SK-N-SH (cell line): ENCODE data around the gene ISLR. TPM values are rescaled to one million over a fixed set of nuclear protein-coding genes. Genes with fewer than 3 reads are reported as not detected.
A peak's percentile ranks its signal among the peaks of the same experiment; 100 is the strongest.

Experiments used
- CTCF ChIA-PET: fragments of 300-600, 350-600 bp; formaldehyde crosslinking; extraction: SDS; loops from one replicate; lab custom pipeline; 2021; lab: Yijun Ruan, JAX
- POLR2A ChIA-PET: fragments of 350-600 bp; sonication (Branson Sonifier 250); formaldehyde crosslinking; extraction: SDS; loops from one replicate; lab custom pipeline; 2020; ENCODE audit warnings: antibody characterized with exemption, inconsistent platforms; lab: Yijun Ruan, JAX
- DNase-seq: peaks from one replicate; pipeline ENCODE4 v3.0.0; 2012
- H2AFZ ChIP-seq: fragments of 200-600 bp; sonication (generic); 2 replicates; pipeline ENCODE4 v1.8.1; 2016; ENCODE audit warnings: antibody characterized with exemption, mild to moderate bottlenecking, low read depth
- H3F3A ChIP-seq: fragments of 200-600 bp; sonication (generic); replicated peaks from 2 replicates; pipeline ENCODE3; 2016; ENCODE audit warnings: antibody characterized with exemption, mild to moderate bottlenecking; ENCODE audit not compliant: insufficient read depth
- H3K27ac ChIP-seq, 2 experiments: fragments of 200-500 bp in 1 of 2; fragments of 200-600 bp in 1 of 2; sonication (Bioruptor generic) in 1 of 2; sonication (generic), shearing (Covaris generic) in 1 of 2; 2 replicates each; pipeline versions ENCODE4 v1.5.1 to v1.6.1; 2014 to 2016; ENCODE audit warnings: low read depth in 2 of 2, inconsistent platforms in 1 of 2, low read length in 1 of 2, mild to moderate bottlenecking in 1 of 2, mixed read lengths in 1 of 2
- H3K27me3 ChIP-seq: fragments of 200-600 bp; sonication (generic), shearing (Covaris generic); 2 replicates; pipeline ENCODE4 v1.6.1; 2016; ENCODE audit warnings: mixed run types; ENCODE audit not compliant: insufficient read depth
- H3K36me3 ChIP-seq, 2 experiments: fragments of 200-500 bp in 1 of 2; fragments of 200-600 bp in 1 of 2; sonication (Bioruptor generic) in 1 of 2; sonication (generic) in 1 of 2; replicated peaks in 1 of 2; 2 replicates each; pipeline versions ENCODE3 to v1.5.1; 2014 to 2016; ENCODE audit warnings: low read length in 1 of 2, mild to moderate bottlenecking in 1 of 2; ENCODE audit not compliant: insufficient read depth in 2 of 2, control insufficient read depth in 1 of 2
- H3K4me1 ChIP-seq, 2 experiments: fragments of 200-500 bp in 1 of 2; fragments of 200-600 bp in 1 of 2; sonication (Bioruptor generic) in 1 of 2; sonication (generic), shearing (Covaris generic) in 1 of 2; 2 replicates each; pipeline versions ENCODE4 v1.5.1 to v1.6.1; 2014 to 2016; ENCODE audit warnings: low read depth in 1 of 2, low read length in 1 of 2, mixed run types in 1 of 2; ENCODE audit not compliant: insufficient read depth in 2 of 2, control insufficient read depth in 1 of 2
- H3K4me2 ChIP-seq: fragments of 200-600 bp; sonication (generic), shearing (Covaris generic); 2 replicates; pipeline ENCODE4 v1.6.1; 2017; ENCODE audit warnings: mixed run types
- H3K4me3 ChIP-seq, 2 experiments: fragments of 200-500 bp in 1 of 2; fragments of 200-600 bp in 1 of 2; sonication (Bioruptor generic) in 1 of 2; sonication (generic), shearing (Covaris generic) in 1 of 2; 2 replicates each; pipeline versions ENCODE4 v1.5.1 to v1.8.1; 2014 to 2016; ENCODE audit warnings: low read depth in 2 of 2, inconsistent platforms in 1 of 2, low read length in 1 of 2, mild to moderate bottlenecking in 1 of 2, mixed read lengths in 1 of 2, moderate library complexity in 1 of 2
- H3K79me2 ChIP-seq: fragments of 200-600 bp; sonication (generic); 2 replicates; pipeline ENCODE4 v1.8.1; 2017; ENCODE audit warnings: mild to moderate bottlenecking; ENCODE audit not compliant: insufficient read depth
- H3K9ac ChIP-seq: fragments of 200-600 bp; sonication (generic); 2 replicates; pipeline ENCODE4 v1.6.1; 2017; ENCODE audit warnings: mixed run types
- H3K9me2 ChIP-seq: fragments of 200-600 bp; sonication (generic); 2 replicates; pipeline ENCODE4 v1.6.1; 2017; ENCODE audit warnings: mixed run types
- H3K9me3 ChIP-seq: fragments of 200-600 bp; sonication (generic); 2 replicates; pipeline ENCODE4 v1.6.1; 2017; ENCODE audit warnings: mixed run types, mild to moderate bottlenecking, moderate library complexity
- H4K20me1 ChIP-seq: fragments of 200-600 bp; sonication (generic); 2 replicates; pipeline ENCODE4 v1.6.1; 2017; ENCODE audit warnings: mild to moderate bottlenecking, mixed run types; ENCODE audit not compliant: insufficient read depth
- MEF2A ChIP-seq: IDR thresholded peaks from 2 replicates; pipeline ENCODE4 v1.4.0; 2012; ENCODE audit warnings: low read depth, borderline replicate concordance
- MXI1 ChIP-seq: IDR thresholded peaks from 2 replicates; pipeline ENCODE4 v1.6.1; 2012; ENCODE audit warnings: mild to moderate bottlenecking, low read depth, low read length, improper control_type of control experiment
- SMC3 ChIP-seq: IDR thresholded peaks from 2 replicates; pipeline ENCODE4 v1.6.1; 2012; ENCODE audit warnings: low read depth, low read length, improper control_type of control experiment
- TAF1 ChIP-seq: IDR thresholded peaks from 2 replicates; pipeline ENCODE4 v1.6.1; 2012; ENCODE audit warnings: low read depth, mild to moderate bottlenecking, low read length, moderate library complexity, borderline replicate concordance
- YY1 ChIP-seq: IDR thresholded peaks from 2 replicates; pipeline ENCODE4 v1.4.0; 2012; ENCODE audit warnings: low read depth, mild to moderate bottlenecking
- WGBS: methylation state at CpG from one replicate; pipeline ENCODE4 v1.1.6; 2017; ENCODE audit warnings: low lambda C conversion rate; 5-methylcytosine and 5-hydroxymethylcytosine counted together
- polyA plus RNA-seq, 3 experiments: library from polyadenylated mRNA; depleted of rRNA; stranded (reverse); fragments of >200 nt; gene quantifications; 2 replicates each; pipeline ENCODE4 v1.2.3, GENCODE V29; 2012
- TF ChIP-seq, protein P1 (sequence below): IDR thresholded peaks from 2 replicates; pipeline ENCODE4 v1.6.1; 2012; ENCODE audit warnings: mild to moderate bottlenecking, low read depth, low read length, moderate library complexity

The ISLR gene
- polyA plus RNA-seq, 1 of the 3 experiments (the other 2 are of a cell fraction) = 7.3 TPM

GRCh38 chr15:74167891-74168331, 5.6 kb upstream of the ISLR start:
- no peaks in the 10 kb centered on the region for H3K36me3 ChIP-seq
- TF ChIP-seq TAF1 (no peak), YY1 (no peak), MEF2A (no peak)
- peaks cover 3% of the 10 kb centered on the region for H3F3A ChIP-seq
- no peaks in the 10 kb centered on the region for H3K9me2 ChIP-seq
- no peak for DNase-seq
- no peaks in the 10 kb centered on the region for H4K20me1 ChIP-seq
- H3K79me2 ChIP-seq = no peaks in the 10 kb centered on the region
- ChIA-PET CTCF (interaction anchor here (1.1 to 1.7 kb wide), 2 partner anchors 118 to 140 kb away, joined by 4 read pairs; no protein-coding TSS in a partner anchor), POLR2A (no interaction called here)
- peaks cover 3 to 19% of the 10 kb centered on the region in 2 experiments; a peak in 1 of 4 replicates for H3K4me1 ChIP-seq
- H3K27me3 ChIP-seq = no peaks in the 10 kb centered on the region
- H3K4me3 ChIP-seq = no peak overlapping the region
- H3K4me2 ChIP-seq = no peak overlapping the region
- H2AFZ ChIP-seq = no peak overlapping the region
- 92% methylated on average over 2 of the region's 4 CpGs for whole genome bisulfite sequencing
- H3K9ac ChIP-seq = no peak overlapping the region
- no peak overlapping the region for H3K27ac ChIP-seq
- no peaks in the 10 kb centered on the region for H3K9me3 ChIP-seq

- TF ChIP-seq MXI1 = no peak
- no peak for TF ChIP-seq MEF2A
- no peak for TF ChIP-seq SMC3
- TF ChIP-seq, protein P1, sequence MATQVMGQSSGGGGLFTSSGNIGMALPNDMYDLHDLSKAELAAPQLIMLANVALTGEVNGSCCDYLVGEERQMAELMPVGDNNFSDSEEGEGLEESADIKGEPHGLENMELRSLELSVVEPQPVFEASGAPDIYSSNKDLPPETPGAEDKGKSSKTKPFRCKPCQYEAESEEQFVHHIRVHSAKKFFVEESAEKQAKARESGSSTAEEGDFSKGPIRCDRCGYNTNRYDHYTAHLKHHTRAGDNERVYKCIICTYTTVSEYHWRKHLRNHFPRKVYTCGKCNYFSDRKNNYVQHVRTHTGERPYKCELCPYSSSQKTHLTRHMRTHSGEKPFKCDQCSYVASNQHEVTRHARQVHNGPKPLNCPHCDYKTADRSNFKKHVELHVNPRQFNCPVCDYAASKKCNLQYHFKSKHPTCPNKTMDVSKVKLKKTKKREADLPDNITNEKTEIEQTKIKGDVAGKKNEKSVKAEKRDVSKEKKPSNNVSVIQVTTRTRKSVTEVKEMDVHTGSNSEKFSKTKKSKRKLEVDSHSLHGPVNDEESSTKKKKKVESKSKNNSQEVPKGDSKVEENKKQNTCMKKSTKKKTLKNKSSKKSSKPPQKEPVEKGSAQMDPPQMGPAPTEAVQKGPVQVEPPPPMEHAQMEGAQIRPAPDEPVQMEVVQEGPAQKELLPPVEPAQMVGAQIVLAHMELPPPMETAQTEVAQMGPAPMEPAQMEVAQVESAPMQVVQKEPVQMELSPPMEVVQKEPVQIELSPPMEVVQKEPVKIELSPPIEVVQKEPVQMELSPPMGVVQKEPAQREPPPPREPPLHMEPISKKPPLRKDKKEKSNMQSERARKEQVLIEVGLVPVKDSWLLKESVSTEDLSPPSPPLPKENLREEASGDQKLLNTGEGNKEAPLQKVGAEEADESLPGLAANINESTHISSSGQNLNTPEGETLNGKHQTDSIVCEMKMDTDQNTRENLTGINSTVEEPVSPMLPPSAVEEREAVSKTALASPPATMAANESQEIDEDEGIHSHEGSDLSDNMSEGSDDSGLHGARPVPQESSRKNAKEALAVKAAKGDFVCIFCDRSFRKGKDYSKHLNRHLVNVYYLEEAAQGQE = no peak
- POLR2A ChIA-PET = no interaction called here
- CTCF ChIA-PET = interaction anchor here (1.0 to 3.9 kb wide), 4 partner anchors 9 to 41 kb away, joined by 3 to 13 read pairs (median 5); no protein-coding TSS in a partner anchor
- DNase-seq = peak; percentile 35
- Histone ChIP-seq H3K79me2 (no peaks in the 10 kb centered on the region), H3K4me1 (peaks cover 10 to 27% of the 10 kb centered on the region in 2 experiments; a peak in 2 of 4 replicates), H3K9me3 (no peaks in the 10 kb centered on the region), H3K9ac (no peak overlapping the region), H3K4me2 (no peak overlapping the region), H3K9me2 (no peaks in the 10 kb centered on the region), H3F3A (peaks cover 3% of the 10 kb centered on the region), H3K27ac (no peak overlapping the region), H3K4me3 (no peak overlapping the region), H3K36me3 (no peaks in the 10 kb centered on the region), H3K27me3 (no peaks in the 10 kb centered on the region), H4K20me1 (no peaks in the 10 kb centered on the region), H2AFZ (no peak overlapping the region)
- 57% methylated on average over 3 of the region's 3 CpGs for WGBS
Measured at GRCh38 chr15:74168711-74169126, 4.8 kb upstream of the ISLR start.
